ENCODE results near the gene DNAH6. TPM values are rescaled to one million over a fixed set of nuclear protein-coding genes. Genes with fewer than 3 reads are reported as not detected.
A peak's percentile ranks its signal among the peaks of the same experiment; 100 is the strongest.

Gene DNAH6
- total and polyA plus RNA-seq, 9 of the 15 experiments (the other 6 are each of a cell fraction or from before 2014, with no cell fraction given) = 0.01 to 0.04 (median 0.01) TPM; not detected in 5

GRCh38 chr2:84865181-84865783 is 349.0 kb downstream of the DNAH6 start:
- ATAC-seq (peak; percentile 72), DNase-seq (ENCODE audit: extremely low read depth in 1 of 4, low spot score in 3 of 4) (no peak), FAIRE-seq (peak; percentile 83)
- BruUV-seq (replicated peaks) = no TSS peak
- H4K20me1 ChIP-seq (replicated peaks; ENCODE audit: control insufficient read depth, insufficient read depth, low read length) = no peaks in the 10 kb centered on the region; the same call in 1 of the 2 replicates
- no peaks in the 10 kb centered on the region for H3K79me2 ChIP-seq (ENCODE audit: control insufficient read depth, insufficient read depth, low read length)
- H3K4me2 ChIP-seq (ENCODE audit: insufficient read depth, low read length) = no peak overlapping the region
- H2AFZ ChIP-seq (ENCODE audit: low read depth, low read length) = no peak overlapping the region
- WGBS (ENCODE audit: insufficient coverage, low coverage, missing lambda C conversion rate) = 3% methylated on average over 6 of the region's 6 CpGs
- no peaks in the 10 kb centered on the region for H3K4me1 ChIP-seq (replicated peaks in 1 of 2; ENCODE audit: control insufficient read depth in 2 of 2, insufficient read depth in 2 of 2, low read length in 2 of 2)
- in situ Hi-C loops (cut with MboI) (loop anchor here (5.0 kb wide), 1 partner anchor 368 kb away; no protein-coding TSS in a partner anchor), intact Hi-C loops (cut with micrococcal nuclease) (loop anchor here (1.0 kb wide), 1 partner anchor 370 kb away; no protein-coding TSS in a partner anchor)
- H3K9me1 ChIP-seq (ENCODE audit: control insufficient read depth, insufficient read depth, low read length) = no peaks in the 10 kb centered on the region
- POLR2A ChIA-PET = no interaction called here
- H3K9ac ChIP-seq (ENCODE audit: insufficient read depth in 1 of 2, low read depth in 2 of 2, low read length in 2 of 2) = no peak overlapping the region
- H3K36me3 ChIP-seq (ENCODE audit: control insufficient read depth, insufficient read depth, low read length) = no peaks in the 10 kb centered on the region
- H3K4me3 ChIP-seq = no peak overlapping the region
- H3K27me3 ChIP-seq (ENCODE audit: control insufficient read depth in 2 of 2, insufficient read depth in 2 of 2, low read length in 2 of 2) = peaks cover 14 to 36% of the 10 kb centered on the region in 2 experiments
- H3K27ac ChIP-seq (ENCODE audit: extremely low read depth, low read depth, low read length) = no peak overlapping the region
- CTCF ChIA-PET (ENCODE audit: low intra/inter-chr PET ratio) = interaction anchor here (1.5 to 1.6 kb wide), 2 partner anchors 60 to 370 kb away, joined by 3 to 5 read pairs; no protein-coding TSS in a partner anchor
- H3K9me3 ChIP-seq (replicated peaks; ENCODE audit: control insufficient read depth, insufficient read depth, low read depth, low read length) = no peaks in the 10 kb centered on the region
- no peak for TF ChIP-seq RREB1 (CRISPR knock-in tag; IDR thresholded peaks at IDR 0.05)
- TF ChIP-seq DEAF1 (CRISPR knock-in tag; IDR thresholded peaks at IDR 0.05) = peak; percentile 42
- TF ChIP-seq REST (IDR thresholded peaks at IDR 0.05; ENCODE audit: borderline replicate concordance) = peak; percentile 60; the same call in 1 of the 2 replicates
- no peak for TF ChIP-seq REST (CRISPR knock-in tag; IDR thresholded peaks at IDR 0.05; ENCODE audit: low read depth)
